DOHH2 (cell line): ENCODE results near the gene RPUSD1.

Source experiments
- CTCF ChIP-seq: fragments of 200-600 bp; sonication (generic); IDR thresholded peaks from one replicate; pipeline ENCODE4 v1.5.1; 2014; ENCODE audit warnings: antibody characterized with exemption, mild to moderate bottlenecking, low read depth, low read length; ENCODE audit not compliant: poor library complexity, severe bottlenecking
- EZH2phosphoT487 ChIP-seq: fragments of 200-600 bp; sonication (generic); IDR thresholded peaks from 2 replicates; pipeline ENCODE4 v1.6.1; 2017; ENCODE audit warnings: borderline replicate concordance, mild to moderate bottlenecking, antibody characterized with exemption, low read length, moderate library complexity, mixed read lengths

DNA sequence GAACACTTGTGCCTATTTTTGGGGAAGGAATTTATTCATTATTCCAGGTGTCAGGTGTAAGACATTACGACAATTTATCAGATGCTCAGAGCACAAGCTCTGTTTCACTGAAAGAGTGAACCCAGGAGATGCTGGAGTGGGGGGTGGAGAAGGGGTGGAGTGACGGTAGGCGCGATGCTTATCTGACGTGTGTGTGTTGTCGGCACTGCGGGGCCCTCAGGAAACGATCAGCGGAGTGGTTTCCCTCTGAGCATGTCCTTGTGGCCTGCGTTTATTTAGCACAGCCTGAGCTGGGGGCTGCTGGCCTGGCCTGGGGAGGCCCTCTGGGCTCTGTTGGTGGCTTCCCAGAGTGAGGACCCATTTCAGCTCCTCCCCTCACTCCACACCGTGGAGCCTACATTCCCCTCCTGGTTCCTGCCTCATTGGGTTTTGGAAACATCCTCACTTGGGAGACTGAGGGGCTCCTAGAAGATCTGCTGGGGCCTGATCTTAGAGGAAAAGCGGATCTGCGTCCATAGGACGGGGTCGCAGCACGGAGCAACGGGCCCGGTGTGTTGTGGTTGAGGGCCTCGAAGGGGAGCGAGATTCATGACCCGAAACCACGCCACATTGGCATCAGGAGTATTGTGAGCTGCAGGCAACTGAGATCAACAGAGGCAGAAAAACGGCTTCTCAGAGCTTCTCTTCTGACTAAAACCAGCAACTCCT is 31.3 kb upstream of the RPUSD1 start:
- TF ChIP-seq CTCF = no peak
- no peak for TF ChIP-seq EZH2phosphoT487
